Head of caudate nucleus (tissue), 42 donors: Measurements from ENCODE around the gene ACSL4.

Experiments used
- DNase-seq, 42 donors: peaks; one replicate each; pipeline versions ENCODE4 v3.0.0 to v3.0.0-alpha.2; 2020 to 2021; ENCODE audit warnings: mixed read lengths in 7 of 42
- intact Hi-C: fragments of 100-400 bp; cut with DNase I; formaldehyde crosslinking; loops from one replicate; pipeline ENCODE4 v1.15.0; 2022

Gene ACSL4

GRCh38 chrX:109632906-109633504 lies 100.1 kb downstream of the ACSL4 start:
- intact Hi-C loops, result loop anchor here (2.0 kb wide), 1 partner anchor 146 kb away; no protein-coding TSS in a partner anchor
- DNase-seq, result peak in 16 of 42 donors; percentile 8 to 52 (median 22)

GRCh38 chrX:109629310-109629709 lies 103.7 kb downstream of the ACSL4 start:
- peak in 7 of 42 donors; percentile 11 to 40 (median 19) for DNase-seq

GRCh38 chrX:109626637-109627036 lies 106.4 kb downstream of the ACSL4 start:
- intact Hi-C loops, result no loop called here
- DNase-seq, result no peak

More at GRCh38 chrX:109629310-109629709, 103.7 kb downstream of the ACSL4 start:
- intact Hi-C loops, result no loop called here

GRCh38 chrX:109624641-109625616 lies 108.1 kb downstream of the ACSL4 start, which contains the start of gene KCNE5:
Gene KCNE5, minus strand, starts transcription at chrX:109625172. Its CDS starts 152 bp downstream, at chrX:109625020.
- DNase-seq, result peak in 11 of 42 donors; percentile 5 to 43 (median 13)

GRCh38 chrX:109623997-109624396 lies 109.1 kb downstream of the ACSL4 start:
- intact Hi-C loops, result no loop called here
- DNase-seq, result peak in 17 of 42 donors; percentile 3 to 40 (median 22)

More at GRCh38 chrX:109624641-109625616, 108.1 kb downstream of the ACSL4 start, which contains the start of gene KCNE5:
- intact Hi-C loops, result no loop called here

- DNase-seq, result no peak
- intact Hi-C loops, result no loop called here
These were observed 110.8 kb downstream of the ACSL4 start for GRCh38 chrX:109622270-109622669.

- intact Hi-C loops, result no loop called here
- DNase-seq, result no peak
These were observed 113.3 kb downstream of the ACSL4 start for GRCh38 chrX:109619771-109620170.

- intact Hi-C loops, result no loop called here
- DNase-seq, result no peak
These were observed 118.1 kb downstream of the ACSL4 start for GRCh38 chrX:109614951-109615350.

GRCh38 chrX:109601486-109601885 lies 131.6 kb downstream of the ACSL4 start:
- no peak for DNase-seq
- intact Hi-C loops, result no loop called here

GRCh38 chrX:109600237-109600651 lies 132.8 kb downstream of the ACSL4 start:
- intact Hi-C loops, result no loop called here
- DNase-seq, result peak in 10 of 42 donors; percentile 2 to 42 (median 18)

GRCh38 chrX:109596015-109596414 lies 137.0 kb downstream of the ACSL4 start:
- intact Hi-C loops, result no loop called here
- no peak for DNase-seq
